BLaER1 treated with 17β-estradiol and CSF1 and Interleukin-3, amounts not matched to agents 10 nM and 100 nM (cell line): Measurements from ENCODE around the gene DAB2IP.

Source experiments
- H3K27ac ChIP-seq, 11 experiments: shearing (Covaris generic); formaldehyde crosslinking; 2 replicates each; pipeline ENCODE4 v1.8.1; 2022
- H3K27me3 ChIP-seq, 11 experiments: shearing (Covaris generic); formaldehyde crosslinking; 2 replicates each; pipeline ENCODE4 v1.8.1; 2022
- H3K36me3 ChIP-seq, 11 experiments: shearing (Covaris generic); formaldehyde crosslinking; 2 replicates each; pipeline ENCODE4 v1.8.1; 2022
- H3K4me1 ChIP-seq, 10 experiments: shearing (Covaris generic); formaldehyde crosslinking; 2 replicates each; pipeline ENCODE4 v1.8.1; 2022
- H3K4me2 ChIP-seq, 11 experiments: shearing (Covaris generic); formaldehyde crosslinking; 2 replicates each; pipeline ENCODE4 v1.8.1; 2022
- H3K4me3 ChIP-seq, 10 experiments: shearing (Covaris generic); formaldehyde crosslinking; 2 replicates each; pipeline ENCODE4 v1.8.1; 2022
- H3K9ac ChIP-seq, 11 experiments: shearing (Covaris generic); formaldehyde crosslinking; 2 replicates each; pipeline ENCODE4 v1.8.1; 2022
- H3K9me3 ChIP-seq, 11 experiments: shearing (Covaris generic); formaldehyde crosslinking; replicated peaks in 1 of 11; 2 replicates each; pipeline ENCODE4 v1.8.1; 2022
- H4K20me1 ChIP-seq, 11 experiments: shearing (Covaris generic); formaldehyde crosslinking; 2 replicates each; pipeline ENCODE4 v1.8.1; 2022
- Cebpa-rat ChIP-seq, 11 experiments: shearing (Covaris generic); IDR thresholded peaks; 2 replicates each; pipeline ENCODE4 v1.8.1; 2022

The DAB2IP gene

DNA sequence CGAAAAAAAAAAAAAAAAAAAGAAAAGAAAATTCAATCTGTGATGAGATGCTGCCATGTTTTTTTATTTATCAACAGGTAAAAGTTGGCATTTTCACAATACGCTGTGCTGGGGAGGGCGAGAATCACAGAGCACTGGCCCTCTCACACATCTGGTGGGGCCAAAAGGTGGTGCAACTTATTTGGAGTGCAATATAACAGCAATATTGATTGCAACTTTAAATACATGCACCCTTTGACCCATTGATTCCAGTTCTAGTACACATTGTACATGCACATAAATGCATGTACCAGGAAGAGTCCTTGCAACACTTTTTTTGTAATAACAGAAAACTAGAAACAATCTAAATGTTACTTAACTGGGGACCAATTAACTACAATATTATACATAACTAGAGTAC, 159.1 kb downstream of the DAB2IP start:
- H3K4me1 ChIP-seq = peaks cover 0 to 10% (median 0%) of the 10 kb centered on the region in 10 experiments; a peak in 4 of 20 replicates
- TF ChIP-seq Cebpa-rat (IDR thresholded peaks at IDR 0.05) = no peak
- no peaks in the 10 kb centered on the region for H3K36me3 ChIP-seq
- no peaks in the 10 kb centered on the region for H3K27me3 ChIP-seq
- no peak overlapping the region for H3K9ac ChIP-seq
- H3K9me3 ChIP-seq = no peaks in the 10 kb centered on the region; a peak in 1 of 22 replicates
- no peaks in the 10 kb centered on the region for H4K20me1 ChIP-seq
- H3K4me2 ChIP-seq = no peak overlapping the region
- H3K4me3 ChIP-seq = no peak overlapping the region
- no peak overlapping the region for H3K27ac ChIP-seq

GRCh38 chr9:121811140-121811539, 159.7 kb downstream of the DAB2IP start:
- no peak overlapping the region for H3K27ac ChIP-seq
- no peak overlapping the region for H3K9ac ChIP-seq
- H3K4me3 ChIP-seq = no peak overlapping the region
- no peaks in the 10 kb centered on the region for H3K27me3 ChIP-seq
- no peak for TF ChIP-seq Cebpa-rat (IDR thresholded peaks at IDR 0.05)
- no peaks in the 10 kb centered on the region for H3K36me3 ChIP-seq
- H3K4me2 ChIP-seq = no peak overlapping the region
- H4K20me1 ChIP-seq = 0 out of 22 replicates have a peak, but pooled peaks cover 0 to under 1% (median 0%) of the 10 kb centered on the region in 11 experiments
- no peaks in the 10 kb centered on the region for H3K9me3 ChIP-seq
- peaks cover 0 to 12% (median 0%) of the 10 kb centered on the region in 10 experiments; a peak in 4 of 20 replicates for H3K4me1 ChIP-seq

DNA sequence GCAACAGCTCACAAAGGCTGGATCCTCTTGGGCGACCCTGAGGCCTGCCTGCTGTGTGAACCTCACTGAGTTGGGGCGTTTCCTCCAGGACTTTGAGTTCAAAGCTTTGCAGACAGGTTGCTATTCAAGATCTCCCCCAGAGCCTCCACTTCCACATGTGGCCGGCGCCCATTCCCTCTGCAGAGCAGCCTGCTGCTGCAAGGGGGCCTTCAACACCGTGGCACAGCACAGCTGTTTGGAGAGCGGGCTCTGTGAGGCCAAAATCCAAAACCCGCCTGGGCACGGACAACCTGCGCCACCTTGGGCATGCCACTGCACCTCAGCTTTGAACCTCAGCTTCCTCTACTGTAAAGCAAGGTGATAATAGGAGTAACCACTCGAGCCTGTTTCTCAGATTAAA, 160.3 kb downstream of the DAB2IP start:
- Histone ChIP-seq H3K36me3 (no peaks in the 10 kb centered on the region), H4K20me1 (0 out of 22 replicates have a peak, but pooled peaks cover 0 to 2% (median 0%) of the 10 kb centered on the region in 11 experiments), H3K4me1 (peaks cover 0 to 12% (median 0%) of the 10 kb centered on the region in 10 experiments; a peak in 4 of 20 replicates), H3K27me3 (no peaks in the 10 kb centered on the region), H3K9me3 (no peaks in the 10 kb centered on the region), H3K4me2 (no peak overlapping the region), H3K9ac (no peak overlapping the region), H3K27ac (no peak overlapping the region), H3K4me3 (no peak overlapping the region)
- TF ChIP-seq Cebpa-rat (IDR thresholded peaks at IDR 0.05) = no peak

DNA sequence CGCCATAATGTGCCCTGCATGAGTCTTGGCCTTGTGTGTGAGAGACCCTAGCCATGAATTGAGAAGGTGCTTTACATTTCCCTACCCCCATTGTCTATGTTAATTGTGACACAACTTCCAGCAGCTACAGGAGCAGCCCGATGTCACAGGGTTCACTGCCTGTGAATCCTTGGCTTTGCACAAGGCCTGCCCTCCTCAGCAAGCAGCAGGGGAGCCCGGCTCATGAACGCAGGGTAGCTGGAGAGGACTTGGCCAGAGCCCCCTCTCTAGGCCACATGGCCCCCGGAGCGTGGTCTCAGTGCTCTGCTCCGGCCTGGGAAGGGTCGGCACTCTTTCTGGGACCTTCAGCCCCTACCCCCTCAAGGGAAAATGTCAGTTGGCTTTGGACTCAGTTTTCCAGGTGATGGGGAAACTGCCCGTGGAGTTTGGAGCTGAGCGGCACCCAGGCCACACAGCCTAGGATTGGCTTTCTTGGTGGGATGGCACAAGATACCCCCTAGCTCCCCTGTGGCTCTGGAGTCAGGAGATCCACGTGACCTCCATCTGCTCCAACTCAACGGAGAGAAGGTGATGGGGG, 160.8 kb downstream of the DAB2IP start:
- no peak overlapping the region for H3K27ac ChIP-seq
- H3K4me3 ChIP-seq = no peak overlapping the region
- no peaks in the 10 kb centered on the region for H3K36me3 ChIP-seq
- H3K27me3 ChIP-seq = no peaks in the 10 kb centered on the region
- H3K4me1 ChIP-seq = peaks cover 0 to 12% (median 0%) of the 10 kb centered on the region in 10 experiments; a peak in 4 of 20 replicates
- H3K9me3 ChIP-seq = no peaks in the 10 kb centered on the region
- no peak overlapping the region for H3K4me2 ChIP-seq
- 0 out of 22 replicates have a peak, but pooled peaks cover 0 to 2% (median 0%) of the 10 kb centered on the region in 11 experiments for H4K20me1 ChIP-seq
- no peak for TF ChIP-seq Cebpa-rat (IDR thresholded peaks at IDR 0.05)
- H3K9ac ChIP-seq = no peak overlapping the region

DNA sequence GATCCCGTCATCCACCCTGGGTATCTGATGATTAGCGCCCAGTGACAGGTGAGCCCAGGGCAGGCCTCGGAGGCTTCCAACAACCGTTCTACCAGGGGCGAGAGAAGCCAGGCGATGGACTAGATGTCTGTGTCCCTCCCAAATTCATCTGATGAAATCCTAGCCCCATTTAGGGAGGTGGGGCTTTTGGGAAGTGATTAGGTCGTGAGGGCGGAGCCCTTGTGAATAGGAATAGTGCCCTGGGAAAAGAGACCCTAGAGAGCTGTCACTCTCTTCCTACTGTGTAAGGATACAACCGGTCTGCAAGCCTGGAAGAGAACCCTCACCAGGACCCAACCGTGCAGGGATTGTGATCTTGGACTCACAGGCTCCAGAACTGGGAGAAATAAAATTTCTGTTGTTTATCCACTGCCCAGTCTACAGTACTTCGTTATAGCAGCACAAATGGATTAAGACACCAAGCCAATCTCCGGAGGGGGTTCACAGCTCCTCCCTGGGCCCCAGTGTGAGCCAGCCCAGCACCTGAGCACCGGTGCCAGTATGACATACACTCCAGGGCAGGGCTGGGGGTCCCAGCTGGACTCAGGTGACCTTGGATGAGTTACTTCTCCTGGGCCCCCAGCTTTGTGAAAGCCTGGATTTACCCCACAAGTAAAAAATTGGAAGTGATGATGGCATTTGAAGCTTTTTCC, 162.2 kb downstream of the DAB2IP start:
- Histone ChIP-seq H3K9ac (no peak overlapping the region), H4K20me1 (0 out of 22 replicates have a peak, but pooled peaks cover 0 to 2% (median 0%) of the 10 kb centered on the region in 11 experiments), H3K9me3 (no peaks in the 10 kb centered on the region), H3K27me3 (no peaks in the 10 kb centered on the region), H3K4me2 (no peak overlapping the region), H3K36me3 (no peaks in the 10 kb centered on the region), H3K4me1 (peaks cover 0 to 13% (median under 1%) of the 10 kb centered on the region in 10 experiments; a peak in 6 of 20 replicates), H3K27ac (no peak overlapping the region), H3K4me3 (no peak overlapping the region)
- no peak for TF ChIP-seq Cebpa-rat (IDR thresholded peaks at IDR 0.05)

DNA sequence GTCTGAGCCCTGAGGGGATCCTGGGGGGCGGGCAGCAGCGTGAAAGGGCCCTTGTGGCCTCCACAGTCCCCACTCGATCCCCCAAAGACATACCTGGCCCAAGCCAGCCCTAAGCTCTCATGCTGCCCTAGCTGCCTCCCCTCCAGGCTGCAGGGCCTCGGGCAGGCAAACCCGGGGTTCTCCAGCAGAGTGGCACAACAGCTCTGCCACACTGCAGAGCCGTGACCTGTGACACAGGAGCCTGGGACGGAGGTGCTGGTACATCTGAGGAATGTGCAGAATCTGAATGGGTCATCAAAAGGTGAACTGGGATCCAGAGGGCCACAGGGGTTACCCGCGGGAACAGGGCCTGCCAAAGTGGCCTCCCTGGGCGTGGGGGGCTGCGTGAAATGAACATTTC, 163.2 kb downstream of the DAB2IP start:
- Histone ChIP-seq H3K4me2 (peak overlapping the region in 3 of 11 experiments; percentile 7 to 24 (median 18); a peak in 3 of 22 replicates), H3K9ac (no peak overlapping the region), H3K27me3 (no peaks in the 10 kb centered on the region), H4K20me1 (0 out of 22 replicates have a peak, but pooled peaks cover 0 to 2% (median 0%) of the 10 kb centered on the region in 11 experiments), H3K9me3 (no peaks in the 10 kb centered on the region), H3K36me3 (no peaks in the 10 kb centered on the region), H3K4me1 (peaks cover 4 to 22% (median 9%) of the 10 kb centered on the region in 10 experiments; a peak in 18 of 20 replicates), H3K4me3 (no peak overlapping the region), H3K27ac (no peak overlapping the region)
- no peak for TF ChIP-seq Cebpa-rat (IDR thresholded peaks at IDR 0.05)

- H3K36me3 ChIP-seq = no peaks in the 10 kb centered on the region
- H3K27ac ChIP-seq = no peak overlapping the region
- peaks cover 7 to 27% (median 14%) of the 10 kb centered on the region in 10 experiments; a peak in 18 of 20 replicates for H3K4me1 ChIP-seq
- H4K20me1 ChIP-seq = 0 out of 22 replicates have a peak, but pooled peaks cover 0 to 2% (median 0%) of the 10 kb centered on the region in 11 experiments
- no peaks in the 10 kb centered on the region for H3K27me3 ChIP-seq
- TF ChIP-seq Cebpa-rat (IDR thresholded peaks at IDR 0.05) = no peak
- no peaks in the 10 kb centered on the region for H3K9me3 ChIP-seq
- H3K9ac ChIP-seq = no peak overlapping the region
- H3K4me2 ChIP-seq = peak overlapping the region in 3 of 11 experiments; percentile 7 to 24 (median 18); a peak in 3 of 22 replicates
- no peak overlapping the region for H3K4me3 ChIP-seq
Measured at GRCh38 chr9:121815084-121815483, 163.7 kb downstream of the DAB2IP start.

GRCh38 chr9:121815546-121816448, 164.4 kb downstream of the DAB2IP start:
- H3K27ac ChIP-seq = no peak overlapping the region
- H4K20me1 ChIP-seq = 0 out of 22 replicates have a peak, but pooled peaks cover 0 to 2% (median 0%) of the 10 kb centered on the region in 11 experiments
- no peak overlapping the region for H3K4me2 ChIP-seq
- H3K36me3 ChIP-seq = no peaks in the 10 kb centered on the region
- H3K9me3 ChIP-seq = no peaks in the 10 kb centered on the region
- H3K4me3 ChIP-seq = no peak overlapping the region
- no peaks in the 10 kb centered on the region for H3K27me3 ChIP-seq
- no peak overlapping the region for H3K9ac ChIP-seq
- TF ChIP-seq Cebpa-rat (IDR thresholded peaks at IDR 0.05) = no peak
- peaks cover 7 to 34% (median 20%) of the 10 kb centered on the region in 10 experiments; a peak in 18 of 20 replicates for H3K4me1 ChIP-seq
